HG03342 (cell line): ENCODE data around the gene AIFM2.
A peak's percentile ranks its signal among the peaks of the same experiment; 100 is the strongest.
"Not testable (repeated sequence)": the region's sequence is repeated elsewhere in the genome, so short reads cannot be mapped to it uniquely, and the experiment has no call there.

ENCODE experiments used
- ATAC-seq: cut with Tn5 transposase; IDR thresholded peaks from one replicate; pipeline ENCODE4 v1.9.1; 2021; ENCODE audit warnings: mild to moderate bottlenecking, moderate library complexity; ENCODE audit not compliant: unreplicated experiment

The AIFM2 gene

GRCh38 chr10:70132098-70133029 is at the start of gene AIFM2:
TSS of gene AIFM2 (minus strand) at chr10:70132825. CDS start at chr10:70124084, 8,741 bp downstream.
- peak; percentile 79 for ATAC-seq

GRCh38 chr10:70179209-70179608 is 46.6 kb upstream of the AIFM2 start:
- ATAC-seq = not testable (repeated sequence)

DNA sequence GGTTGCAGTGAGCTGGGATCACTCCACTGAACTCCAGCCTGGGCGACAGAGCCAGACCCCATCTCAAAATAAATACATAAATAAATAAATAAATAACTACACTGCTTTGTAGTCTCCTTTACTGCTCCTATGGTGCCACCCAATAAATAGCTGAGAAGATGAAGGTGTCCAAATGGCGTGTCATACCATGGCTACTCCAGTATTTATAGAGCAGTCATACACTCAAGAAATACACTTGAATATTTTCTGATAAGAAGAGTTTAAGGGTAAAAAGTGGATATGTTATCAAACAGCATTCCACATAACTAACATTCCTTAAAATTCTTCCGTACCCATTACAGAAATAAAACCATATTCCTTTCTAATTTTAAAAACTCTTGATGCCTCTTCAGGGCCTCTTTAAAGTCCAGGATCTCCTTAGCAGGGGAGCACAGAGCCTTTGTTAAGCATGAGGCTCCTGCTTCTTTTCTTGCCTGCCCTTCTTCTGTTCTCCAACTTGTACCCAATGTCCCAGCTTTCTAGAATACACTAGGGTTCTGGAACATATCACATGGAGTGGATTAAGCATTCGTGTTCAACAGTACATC is 45.6 kb upstream of the AIFM2 start:
- no peak for ATAC-seq

- no peak for ATAC-seq
Measured at GRCh38 chr10:70176441-70176840, 43.8 kb upstream of the AIFM2 start.

GRCh38 chr10:70175516-70175915 is 42.9 kb upstream of the AIFM2 start:
- no peak for ATAC-seq

- no peak for ATAC-seq
Measured at GRCh38 chr10:70174058-70174741, 41.6 kb upstream of the AIFM2 start.

- peak; percentile 8 for ATAC-seq
Measured at GRCh38 chr10:70169649-70170364, 37.2 kb upstream of the AIFM2 start.

DNA sequence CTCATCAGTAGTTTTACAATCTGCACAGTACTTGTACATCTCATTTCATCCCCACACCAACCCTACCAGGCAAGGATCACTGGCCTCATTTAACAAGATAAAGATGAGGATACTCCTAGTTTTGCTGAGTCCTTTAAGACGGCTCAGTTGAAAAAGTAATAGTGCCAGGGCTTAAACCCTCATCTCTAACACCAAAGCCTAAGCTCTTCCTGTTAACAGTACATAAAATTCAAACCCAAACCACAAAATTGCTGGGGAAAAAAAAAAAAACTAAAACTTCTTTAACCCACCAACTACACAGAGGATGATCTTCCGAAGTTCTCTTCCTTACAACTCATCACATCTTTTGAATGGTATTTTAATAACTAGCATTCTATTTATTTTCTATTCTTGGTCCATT is 36.4 kb upstream of the AIFM2 start:
- ATAC-seq = no peak

DNA sequence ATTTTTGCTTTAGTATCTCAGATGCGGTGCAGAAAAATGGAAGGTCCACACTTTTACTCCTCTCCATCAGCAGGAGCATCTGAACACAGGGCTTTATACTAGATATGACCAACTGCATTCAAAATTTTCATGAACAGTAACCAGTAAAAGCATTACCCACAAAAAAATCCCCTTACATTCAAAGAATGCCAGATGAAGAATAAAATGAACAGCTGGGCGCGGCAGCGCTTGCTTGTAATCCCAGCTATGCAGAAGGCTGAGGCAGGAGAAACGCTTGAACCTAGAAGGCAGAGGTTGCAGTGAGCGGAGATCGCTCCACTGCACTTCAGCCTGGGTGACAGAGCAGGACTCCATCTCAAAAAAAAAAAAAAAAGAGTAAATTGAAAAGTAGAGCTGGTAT is 34.6 kb upstream of the AIFM2 start:
- ATAC-seq = no peak

- no peak for ATAC-seq
Measured at GRCh38 chr10:70166394-70166793, 33.8 kb upstream of the AIFM2 start.

GRCh38 chr10:70164163-70164562 is 31.5 kb upstream of the AIFM2 start:
- ATAC-seq = no peak

- no peak for ATAC-seq
Measured at GRCh38 chr10:70163448-70163847, 30.8 kb upstream of the AIFM2 start.

DNA sequence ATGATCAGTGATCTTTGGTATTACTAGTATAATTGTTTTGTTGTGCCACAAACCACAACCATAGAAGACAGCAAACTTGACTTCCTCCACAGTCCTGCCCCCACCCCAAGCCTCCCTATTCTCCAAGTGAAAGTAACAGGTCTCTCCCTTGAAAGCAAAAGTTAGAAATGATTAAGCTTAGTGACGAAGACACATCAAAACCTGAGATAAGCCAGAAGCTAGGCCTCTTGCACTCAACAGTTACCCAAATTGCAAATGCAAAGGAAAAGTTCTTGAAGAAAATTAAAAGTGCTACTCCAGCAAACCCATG is 30.2 kb upstream of the AIFM2 start:
- peak; percentile 78 for ATAC-seq

- ATAC-seq = peak; percentile 27
Measured at GRCh38 chr10:70162151-70162891, 29.7 kb upstream of the AIFM2 start.

GRCh38 chr10:70160798-70161197 is 28.2 kb upstream of the AIFM2 start:
- no peak for ATAC-seq

DNA sequence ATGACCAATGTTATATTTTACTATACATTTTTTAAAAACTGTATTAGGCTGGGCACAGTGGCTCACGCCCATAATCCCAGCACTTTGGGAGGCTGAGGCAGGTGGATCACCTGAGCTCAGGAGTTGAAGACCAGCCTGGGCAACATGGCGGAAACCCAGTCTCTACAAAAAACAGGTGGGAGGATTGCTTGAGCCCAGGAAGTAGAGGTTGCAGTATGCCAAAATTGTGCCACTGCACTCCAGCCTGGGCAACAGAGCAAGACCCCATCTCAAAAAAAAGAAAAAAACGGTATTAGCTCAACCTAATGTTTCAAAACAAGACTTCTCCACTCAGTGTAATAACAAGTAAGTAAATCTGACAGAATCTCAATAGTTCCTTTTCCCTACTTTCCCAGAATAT is 26.7 kb upstream of the AIFM2 start:
- ATAC-seq = not testable (repeated sequence)

GRCh38 chr10:70158113-70158512 is 25.5 kb upstream of the AIFM2 start:
- no peak for ATAC-seq

DNA sequence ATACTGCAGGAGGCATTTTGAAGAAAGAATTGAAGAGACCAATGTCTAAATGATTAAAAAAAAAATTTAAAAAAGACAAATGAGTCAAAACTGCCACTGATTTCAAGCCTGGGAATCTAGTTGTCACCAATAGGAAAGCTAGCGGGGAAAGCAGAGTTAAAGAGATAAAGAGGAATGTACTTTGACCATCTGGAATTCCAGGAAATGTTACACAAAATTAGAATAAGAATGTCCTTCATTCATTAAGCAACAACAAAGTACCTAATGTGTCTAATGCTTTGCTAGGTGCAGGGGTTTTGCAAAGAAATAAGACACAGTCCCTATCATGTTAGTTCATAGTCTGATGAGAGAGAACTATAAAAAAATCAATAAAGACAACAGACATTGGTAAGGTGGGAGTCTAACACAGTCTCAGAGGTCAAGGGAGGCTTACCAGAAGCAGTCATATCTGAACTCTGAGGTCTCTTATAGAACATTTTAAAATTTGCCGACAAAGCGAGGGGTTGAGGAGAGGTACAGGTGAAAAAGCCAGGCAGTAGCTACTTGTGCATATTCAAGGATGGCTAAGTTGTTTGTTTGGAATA is 22.7 kb upstream of the AIFM2 start:
- no peak for ATAC-seq

DNA sequence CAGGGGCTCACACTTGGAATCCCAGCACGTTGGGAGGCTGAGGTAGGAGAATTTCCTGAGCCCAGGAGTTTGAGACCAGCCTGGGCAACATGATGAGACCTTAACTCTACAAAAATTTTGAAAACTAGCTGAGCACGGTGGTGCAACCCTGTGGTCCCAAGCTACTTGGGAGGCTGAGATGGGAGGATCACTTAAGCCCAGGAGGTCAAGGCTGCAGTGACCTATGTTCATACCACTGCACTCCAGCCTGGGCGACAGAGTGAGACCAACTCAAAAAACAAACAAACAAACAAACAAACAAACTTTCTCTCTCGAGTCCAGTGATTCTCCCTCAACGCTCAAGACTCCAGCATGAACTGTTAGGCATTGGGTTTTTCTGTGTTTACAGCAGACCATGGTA is 15.9 kb upstream of the AIFM2 start:
- no peak for ATAC-seq

- ATAC-seq = no peak
Measured at GRCh38 chr10:70147259-70147625, 14.6 kb upstream of the AIFM2 start.
